HepG2 (cell line): ENCODE data around the gene ADGRL2. TPM values are rescaled to one million over a fixed set of nuclear protein-coding genes. Genes with fewer than 3 reads are reported as not detected.

Experiments
- ATAC-seq: fragments of 200-7000 bp; cut with Tn5 transposase; 3 replicates; pipeline ENCODE4 v1.9.1; 2020; ENCODE audit warnings: mild to moderate bottlenecking, moderate library complexity
- BruUV-seq: library from RNA; stranded (reverse); fragments of 400-500 nt; replicated peaks from 2 replicates; lab custom pipeline; 2021; lab: Mats Ljungman, UMichigan
- CTCF ChIA-PET: fragments of 300-600 bp; formaldehyde crosslinking; extraction: SDS; loops from one replicate; lab custom pipeline; 2021; ENCODE audit warnings: low total read pairs, inconsistent platforms, low intra/inter-chr PET ratio; lab: Yijun Ruan, JAX
- POLR2A ChIA-PET: fragments of 350-600 bp; sonication (Branson Sonifier 250); formaldehyde crosslinking; loops from one replicate; lab custom pipeline; 2020; ENCODE audit warnings: antibody characterized with exemption, inconsistent platforms; lab: Yijun Ruan, JAX
- DNase-seq: peaks from one replicate; pipeline ENCODE4 v3.0.0-alpha.2; 2015; ENCODE audit warnings: low spot score
- FAIRE-seq: peaks from 3 replicates; lab custom pipeline; 2011; peaks lifted over from hg19 to GRCh38; lab: Jason Lieb, UNC
- H2AFZ ChIP-seq: one replicate; pipeline ENCODE4 v1.6.1; 2011; ENCODE audit warnings: low read length, inconsistent platforms
- H3K27ac ChIP-seq: fragments of 300-600 bp; 3 replicates; pipeline ENCODE4 v1.8.0; 2011; ENCODE audit warnings: mixed run types, mild to moderate bottlenecking, mixed read lengths, low read length, inconsistent platforms; ENCODE audit not compliant: insufficient read depth; ENCODE audit errors: extremely low read length
- H3K27me3 ChIP-seq, 2 experiments: fragments of 200-600 bp in 1 of 2; 2 replicates in 1 of 2; 3 replicates in 1 of 2; pipeline versions ENCODE4 v1.6.0 to v1.8.0; 2011; ENCODE audit warnings: low read length in 2 of 2, mild to moderate bottlenecking in 2 of 2, moderate library complexity in 2 of 2, inconsistent platforms in 1 of 2; ENCODE audit not compliant: insufficient read depth in 2 of 2, control insufficient read depth in 1 of 2
- H3K36me3 ChIP-seq, 2 experiments: fragments of 200-600 bp in 1 of 2; replicated peaks in 1 of 2; 2 replicates in 1 of 2; 3 replicates in 1 of 2; pipeline versions ENCODE4 v1.5.1 to v1.8.0; 2011; ENCODE audit warnings: low read length in 2 of 2, inconsistent platforms in 1 of 2; ENCODE audit not compliant: insufficient read depth in 2 of 2, control insufficient read depth in 1 of 2
- H3K4me1 ChIP-seq: 2 replicates; pipeline ENCODE4 v1.5.1; 2012; ENCODE audit warnings: low read length, inconsistent platforms; ENCODE audit not compliant: insufficient read depth
- H3K4me2 ChIP-seq: 2 replicates; pipeline ENCODE4 v1.6.0; 2011; ENCODE audit warnings: low read depth, low read length, inconsistent platforms
- H3K4me3 ChIP-seq, 3 experiments: fragments of 200-600 bp in 1 of 3; sonication (generic), shearing (Covaris generic) in 1 of 3; replicated peaks in 1 of 3; 2 replicates each; pipeline ENCODE4 v1.5.1; 2011 to 2016; ENCODE audit warnings: low read length in 3 of 3, inconsistent platforms in 2 of 3, low read depth in 2 of 3, mild to moderate bottlenecking in 2 of 3, control low read depth in 1 of 3, mixed read lengths in 1 of 3; ENCODE audit not compliant: insufficient read depth in 1 of 3
- H3K79me2 ChIP-seq: one replicate; pipeline ENCODE4 v1.6.1; 2011; ENCODE audit warnings: low read length, inconsistent platforms; ENCODE audit not compliant: insufficient read depth
- H3K9ac ChIP-seq: 2 replicates; pipeline ENCODE4 v1.6.0; 2011; ENCODE audit warnings: mild to moderate bottlenecking, low read depth, low read length, inconsistent platforms; ENCODE audit not compliant: insufficient read depth
- H3K9me3 ChIP-seq: 2 replicates; pipeline ENCODE4 v1.5.1; 2012; ENCODE audit warnings: mild to moderate bottlenecking, low read length
- H4K20me1 ChIP-seq: 2 replicates; pipeline ENCODE4 v1.6.0; 2011; ENCODE audit warnings: inconsistent platforms, mild to moderate bottlenecking, low read length, moderate library complexity; ENCODE audit not compliant: insufficient read depth
- HDAC1 ChIP-seq: sonication (generic); formaldehyde crosslinking; IDR thresholded peaks from 2 replicates; pipeline ENCODE4 v1.5.1; 2020; ENCODE audit warnings: mild to moderate bottlenecking, missing genetic modification reagents
- HMG20A ChIP-seq: IDR thresholded peaks from 2 replicates; pipeline ENCODE4 v1.6.1; 2016; ENCODE audit warnings: borderline replicate concordance
- KLF16 ChIP-seq, 2 experiments: sonication (generic) in 1 of 2; formaldehyde crosslinking in 1 of 2; IDR thresholded peaks; 2 replicates each; pipeline versions ENCODE4 v1.6.1 to v1.8.0; 2016 to 2023; ENCODE audit warnings: missing genetic modification reagents in 2 of 2, missing compliant biosample characterization in 1 of 2
- MXD4 ChIP-seq: IDR thresholded peaks from 2 replicates; pipeline ENCODE4 v1.6.1; 2016; ENCODE audit warnings: mild to moderate bottlenecking, missing biosample characterization, missing genetic modification reagents
- MZF1 ChIP-seq: sonication (generic); formaldehyde crosslinking; IDR thresholded peaks from 2 replicates; pipeline ENCODE4 v1.8.1; 2023; ENCODE audit warnings: mild to moderate bottlenecking, missing genetic modification reagents, borderline replicate concordance
- ZNF562 ChIP-seq: sonication (generic); formaldehyde crosslinking; IDR thresholded peaks from 2 replicates; pipeline ENCODE4 v1.8.0; 2022; ENCODE audit warnings: missing genetic modification reagents, borderline replicate concordance
- ZNF672 ChIP-seq: sonication (generic); formaldehyde crosslinking; IDR thresholded peaks from 2 replicates; pipeline ENCODE4 v1.8.1; 2022; ENCODE audit warnings: missing genetic modification reagents
- WGBS: methylation state at CpG from one replicate; pipeline ENCODE4 v1.1.6; 2017; ENCODE audit warnings: low lambda C conversion rate; 5-methylcytosine and 5-hydroxymethylcytosine counted together
- in situ Hi-C: cut with HindIII; loops from 2 replicates; pipeline ENCODE4 v1.10.0; 2017; ENCODE audit warnings: low pct_unique_long_range_greater_than_20kb; ENCODE audit not compliant: extremely low pct_ligation_motif_present
- intact Hi-C: fragments of 100-400 bp; cut with micrococcal nuclease; formaldehyde crosslinking; loops from one replicate; pipeline ENCODE4 v1.10.0; 2022; ENCODE audit not compliant: unreplicated experiment
- polyA plus RNA-seq, 8 experiments: library from polyadenylated mRNA; depleted of rRNA in 3 of 8; stranded (reverse) in 7 of 8; unstranded in 1 of 8; fragments of >200 nt; fragmentation: Illumina TruSeq in 4 of 8; extraction: Trizol in 4 of 8; gene quantifications; 2 replicates each; pipeline versions ENCODE4 v1.2.1 to v1.2.3, GENCODE V29; 2011 to 2016; ENCODE audit warnings: low read depth in 4 of 8, missing spikeins in 1 of 8, mixed read lengths in 1 of 8; ENCODE audit not compliant: insufficient read depth in 1 of 8
- total RNA-seq, 5 experiments: library from RNA; depleted of rRNA; stranded (reverse); fragments of >200 nt; fragmentation: Illumina TruSeq; extraction: Trizol; gene quantifications; 2 replicates each; pipeline ENCODE4 v1.2.3, GENCODE V29; 2016; ENCODE audit warnings: low read depth in 1 of 5
- TF ChIP-seq, protein P1 (sequence below): sonication (generic); formaldehyde crosslinking; IDR thresholded peaks from 2 replicates; pipeline ENCODE4 v1.4.0; 2020; ENCODE audit warnings: missing genetic modification reagents
- TF ChIP-seq, protein P2 (sequence below): sonication (generic); formaldehyde crosslinking; IDR thresholded peaks from 2 replicates; pipeline ENCODE4 v1.4.0; 2020; ENCODE audit warnings: mild to moderate bottlenecking, missing genetic modification reagents
- TF ChIP-seq, protein P3 (sequence below): sonication (generic); formaldehyde crosslinking; IDR thresholded peaks from 2 replicates; pipeline ENCODE4 v1.4.0; 2020; ENCODE audit warnings: missing genetic modification reagents

ADGRL2 gene
- total and polyA plus RNA-seq, 2 of the 13 experiments (the other 11 are each of a cell fraction or from before 2014, with no cell fraction given): 15.3 to 31.6 TPM

DNA sequence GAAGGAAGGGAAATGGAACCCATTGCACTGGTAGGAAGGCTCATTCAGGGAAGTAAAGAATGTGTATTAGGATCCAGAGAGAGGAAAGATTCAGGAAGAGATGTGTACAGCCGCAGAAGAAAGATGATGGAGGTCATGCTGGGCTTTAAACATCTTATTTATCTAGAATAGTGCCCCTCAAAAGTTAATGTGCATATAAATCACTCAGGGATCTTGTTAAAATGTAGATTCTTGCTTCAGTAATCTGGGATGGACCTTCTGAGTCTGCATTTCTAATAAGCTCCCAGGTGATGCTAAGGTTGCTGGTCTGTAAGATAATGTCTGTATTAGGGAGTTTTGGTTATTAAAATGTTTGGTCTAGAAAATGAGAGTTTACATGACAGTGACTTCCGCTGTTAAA lies 46.3 kb downstream of the ADGRL2 start:
- Histone ChIP-seq H3K4me1 (peaks cover 23% of the 10 kb centered on the region), H3K27ac (no peak overlapping the region), H4K20me1 (peaks cover 4% of the 10 kb centered on the region; the same call in 1 of the 2 replicates), H3K9ac (no peak overlapping the region), H3K36me3 (no peaks in the 10 kb centered on the region), H3K4me2 (no peak overlapping the region), H3K9me3 (no peaks in the 10 kb centered on the region), H3K4me3 (no peak overlapping the region), H2AFZ (no peak overlapping the region), H3K27me3 (no peaks in the 10 kb centered on the region; a peak in 1 of 5 replicates), H3K79me2 (peaks cover 3% of the 10 kb centered on the region)
- FAIRE-seq: no peak
- ChIA-PET CTCF (no interaction called here), POLR2A (no interaction called here)
- in situ Hi-C loops (no loop called here), intact Hi-C loops (no loop called here)
- no peak for DNase-seq
- 57% methylated on average over 2 of the region's 2 CpGs for WGBS
- BruUV-seq: no TSS peak
- no peak for ATAC-seq
- TF ChIP-seq MZF1: no peak
- TF ChIP-seq, protein P1, sequence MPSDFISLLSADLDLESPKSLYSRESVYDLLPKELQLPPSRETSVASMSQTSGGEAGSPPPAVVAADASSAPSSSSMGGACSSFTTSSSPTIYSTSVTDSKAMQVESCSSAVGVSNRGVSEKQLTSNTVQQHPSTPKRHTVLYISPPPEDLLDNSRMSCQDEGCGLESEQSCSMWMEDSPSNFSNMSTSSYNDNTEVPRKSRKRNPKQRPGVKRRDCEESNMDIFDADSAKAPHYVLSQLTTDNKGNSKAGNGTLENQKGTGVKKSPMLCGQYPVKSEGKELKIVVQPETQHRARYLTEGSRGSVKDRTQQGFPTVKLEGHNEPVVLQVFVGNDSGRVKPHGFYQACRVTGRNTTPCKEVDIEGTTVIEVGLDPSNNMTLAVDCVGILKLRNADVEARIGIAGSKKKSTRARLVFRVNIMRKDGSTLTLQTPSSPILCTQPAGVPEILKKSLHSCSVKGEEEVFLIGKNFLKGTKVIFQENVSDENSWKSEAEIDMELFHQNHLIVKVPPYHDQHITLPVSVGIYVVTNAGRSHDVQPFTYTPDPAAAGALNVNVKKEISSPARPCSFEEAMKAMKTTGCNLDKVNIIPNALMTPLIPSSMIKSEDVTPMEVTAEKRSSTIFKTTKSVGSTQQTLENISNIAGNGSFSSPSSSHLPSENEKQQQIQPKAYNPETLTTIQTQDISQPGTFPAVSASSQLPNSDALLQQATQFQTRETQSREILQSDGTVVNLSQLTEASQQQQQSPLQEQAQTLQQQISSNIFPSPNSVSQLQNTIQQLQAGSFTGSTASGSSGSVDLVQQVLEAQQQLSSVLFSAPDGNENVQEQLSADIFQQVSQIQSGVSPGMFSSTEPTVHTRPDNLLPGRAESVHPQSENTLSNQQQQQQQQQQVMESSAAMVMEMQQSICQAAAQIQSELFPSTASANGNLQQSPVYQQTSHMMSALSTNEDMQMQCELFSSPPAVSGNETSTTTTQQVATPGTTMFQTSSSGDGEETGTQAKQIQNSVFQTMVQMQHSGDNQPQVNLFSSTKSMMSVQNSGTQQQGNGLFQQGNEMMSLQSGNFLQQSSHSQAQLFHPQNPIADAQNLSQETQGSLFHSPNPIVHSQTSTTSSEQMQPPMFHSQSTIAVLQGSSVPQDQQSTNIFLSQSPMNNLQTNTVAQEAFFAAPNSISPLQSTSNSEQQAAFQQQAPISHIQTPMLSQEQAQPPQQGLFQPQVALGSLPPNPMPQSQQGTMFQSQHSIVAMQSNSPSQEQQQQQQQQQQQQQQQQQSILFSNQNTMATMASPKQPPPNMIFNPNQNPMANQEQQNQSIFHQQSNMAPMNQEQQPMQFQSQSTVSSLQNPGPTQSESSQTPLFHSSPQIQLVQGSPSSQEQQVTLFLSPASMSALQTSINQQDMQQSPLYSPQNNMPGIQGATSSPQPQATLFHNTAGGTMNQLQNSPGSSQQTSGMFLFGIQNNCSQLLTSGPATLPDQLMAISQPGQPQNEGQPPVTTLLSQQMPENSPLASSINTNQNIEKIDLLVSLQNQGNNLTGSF (CRISPR knock-in tag): no peak
- TF ChIP-seq ZNF562 (CRISPR knock-in tag): no peak
- TF ChIP-seq, protein P2, sequence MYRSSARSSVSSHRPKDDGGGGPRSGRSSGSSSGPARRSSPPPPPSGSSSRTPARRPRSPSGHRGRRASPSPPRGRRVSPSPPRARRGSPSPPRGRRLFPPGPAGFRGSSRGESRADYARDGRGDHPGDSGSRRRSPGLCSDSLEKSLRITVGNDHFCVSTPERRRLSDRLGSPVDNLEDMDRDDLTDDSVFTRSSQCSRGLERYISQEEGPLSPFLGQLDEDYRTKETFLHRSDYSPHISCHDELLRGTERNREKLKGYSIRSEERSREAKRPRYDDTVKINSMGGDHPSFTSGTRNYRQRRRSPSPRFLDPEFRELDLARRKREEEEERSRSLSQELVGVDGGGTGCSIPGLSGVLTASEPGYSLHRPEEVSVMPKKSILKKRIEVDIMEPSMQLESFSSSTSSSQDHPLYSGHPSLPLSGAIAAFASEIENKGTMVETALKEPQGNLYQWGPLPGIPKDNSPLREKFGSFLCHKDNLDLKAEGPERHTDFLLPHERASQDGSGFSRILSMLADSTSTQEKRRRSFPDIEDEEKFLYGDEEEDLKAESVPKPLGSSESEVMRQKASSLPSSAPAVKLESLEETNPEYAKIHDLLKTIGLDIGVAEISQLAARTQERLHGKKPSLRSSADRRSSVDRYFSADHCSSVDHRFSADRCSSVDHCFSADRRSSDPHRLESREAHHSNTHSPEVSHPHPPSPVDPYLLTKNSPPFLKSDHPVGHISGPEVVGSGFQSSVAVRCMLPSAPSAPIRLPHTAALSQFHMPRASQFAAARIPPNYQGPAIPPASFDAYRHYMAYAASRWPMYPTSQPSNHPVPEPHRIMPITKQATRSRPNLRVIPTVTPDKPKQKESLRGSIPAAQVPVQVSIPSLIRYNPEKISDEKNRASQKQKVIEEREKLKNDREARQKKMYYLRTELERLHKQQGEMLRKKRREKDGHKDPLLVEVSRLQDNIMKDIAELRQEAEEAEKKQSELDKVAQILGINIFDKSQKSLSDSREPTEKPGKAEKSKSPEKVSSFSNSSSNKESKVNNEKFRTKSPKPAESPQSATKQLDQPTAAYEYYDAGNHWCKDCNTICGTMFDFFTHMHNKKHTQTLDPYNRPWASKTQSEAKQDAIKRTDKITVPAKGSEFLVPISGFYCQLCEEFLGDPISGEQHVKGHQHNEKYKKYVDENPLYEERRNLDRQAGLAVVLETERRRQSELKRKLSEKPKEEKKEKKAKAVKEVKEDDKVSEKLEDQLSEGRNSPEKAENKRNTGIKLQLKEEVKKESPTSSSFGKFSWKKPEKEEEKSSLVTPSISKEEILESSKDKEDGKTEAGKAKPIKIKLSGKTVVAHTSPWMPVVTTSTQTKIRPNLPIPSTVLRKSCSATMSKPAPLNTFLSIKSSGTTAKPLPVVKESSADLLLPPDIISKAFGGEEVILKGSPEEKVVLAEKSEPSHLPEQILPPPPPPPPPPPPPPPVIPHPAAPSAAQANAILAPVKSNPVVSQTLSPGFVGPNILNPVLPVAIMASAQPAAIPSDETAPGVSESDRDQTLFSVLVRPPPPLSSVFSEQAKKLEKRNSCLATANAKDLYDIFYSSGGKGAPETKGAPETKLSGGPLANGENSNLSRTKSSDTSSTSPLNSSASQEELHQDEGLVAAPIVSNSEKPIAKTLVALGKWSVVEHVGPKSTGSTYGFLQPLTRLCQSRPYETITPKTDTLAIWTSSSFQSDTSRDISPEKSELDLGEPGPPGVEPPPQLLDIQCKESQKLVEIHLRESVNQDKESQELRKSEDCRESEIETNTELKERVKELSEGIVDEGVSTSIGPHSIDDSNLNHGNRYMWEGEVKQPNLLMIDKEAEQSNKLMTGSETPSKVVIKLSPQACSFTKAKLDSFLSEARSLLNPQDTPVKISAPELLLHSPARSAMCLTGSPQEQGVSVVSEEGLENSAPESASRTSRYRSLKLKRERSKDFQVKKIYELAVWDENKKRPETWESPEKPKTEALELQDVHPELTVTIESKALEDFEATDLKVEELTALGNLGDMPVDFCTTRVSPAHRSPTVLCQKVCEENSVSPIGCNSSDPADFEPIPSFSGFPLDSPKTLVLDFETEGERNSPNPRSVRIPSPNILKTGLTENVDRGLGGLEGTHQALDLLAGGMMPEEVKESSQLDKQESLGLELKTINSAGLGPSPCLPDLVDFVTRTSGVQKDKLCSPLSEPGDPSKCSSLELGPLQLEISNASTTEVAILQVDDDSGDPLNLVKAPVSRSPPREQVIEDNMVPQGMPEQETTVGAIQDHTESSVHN: no peak
- TF ChIP-seq HDAC1 (CRISPR knock-in tag): no peak
- no peak for TF ChIP-seq MXD4 (CRISPR knock-in tag)
- TF ChIP-seq, protein P3, sequence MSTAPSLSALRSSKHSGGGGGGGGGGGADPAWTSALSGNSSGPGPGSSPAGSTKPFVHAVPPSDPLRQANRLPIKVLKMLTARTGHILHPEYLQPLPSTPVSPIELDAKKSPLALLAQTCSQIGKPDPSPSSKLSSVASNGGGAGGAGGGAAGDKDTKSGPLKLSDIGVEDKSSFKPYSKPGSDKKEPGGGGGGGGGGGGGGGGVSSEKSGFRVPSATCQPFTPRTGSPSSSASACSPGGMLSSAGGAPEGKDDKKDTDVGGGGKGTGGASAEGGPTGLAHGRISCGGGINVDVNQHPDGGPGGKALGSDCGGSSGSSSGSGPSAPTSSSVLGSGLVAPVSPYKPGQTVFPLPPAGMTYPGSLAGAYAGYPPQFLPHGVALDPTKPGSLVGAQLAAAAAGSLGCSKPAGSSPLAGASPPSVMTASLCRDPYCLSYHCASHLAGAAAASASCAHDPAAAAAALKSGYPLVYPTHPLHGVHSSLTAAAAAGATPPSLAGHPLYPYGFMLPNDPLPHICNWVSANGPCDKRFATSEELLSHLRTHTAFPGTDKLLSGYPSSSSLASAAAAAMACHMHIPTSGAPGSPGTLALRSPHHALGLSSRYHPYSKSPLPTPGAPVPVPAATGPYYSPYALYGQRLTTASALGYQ (CRISPR knock-in tag): no peak
- TF ChIP-seq ZNF672: no peak
- TF ChIP-seq HMG20A (CRISPR knock-in tag): no peak
- no peak for TF ChIP-seq KLF16 (CRISPR knock-in tag; IDR thresholded peaks at IDR 0.05)
